Psoas muscle (tissue), 8 donors: ENCODE results near the gene SPATA25. TPM values are rescaled to one million over a fixed set of nuclear protein-coding genes. Genes with fewer than 3 reads are reported as not detected.
A peak's percentile ranks its signal among the peaks of the same experiment; 100 is the strongest.

Experiments used
- ATAC-seq, 4 donors: fragments of 200-7000 bp; cut with Tn5 transposase; one replicate each; pipeline ENCODE4 v1.9.1; 2020; ENCODE audit warnings: moderate library complexity in 3 of 4, mild to moderate bottlenecking in 2 of 4
- DNase-seq, 2 donors: peaks; one replicate each; pipeline ENCODE4 v3.0.0-alpha.2; 2020
- H3K27ac ChIP-seq: fragments of 200-600 bp; one replicate; pipeline ENCODE4 v1.8.0; 2022
- H3K27me3 ChIP-seq, 3 donors: fragments of 200-600 bp in 1 of 3; one replicate each; pipeline versions ENCODE4 v1.6.1 to v1.8.0; 2013 to 2022; ENCODE audit warnings: low read length in 2 of 3, mild to moderate bottlenecking in 2 of 3, moderate library complexity in 1 of 3; ENCODE audit not compliant: insufficient read depth in 3 of 3
- H3K36me3 ChIP-seq, 2 donors: fragments of 200-600 bp in 1 of 2; one replicate each; pipeline versions ENCODE4 v1.6.1 to v1.8.0; 2013 to 2022; ENCODE audit warnings: low read depth in 1 of 2, mild to moderate bottlenecking in 1 of 2, moderate library complexity in 1 of 2; ENCODE audit not compliant: insufficient read depth in 1 of 2
- H3K4me1 ChIP-seq: fragments of 200-600 bp; one replicate; pipeline ENCODE4 v1.8.0; 2022
- H3K4me3 ChIP-seq: fragments of 200-600 bp; one replicate; pipeline ENCODE4 v1.8.0; 2022; ENCODE audit warnings: mild to moderate bottlenecking
- H3K9me3 ChIP-seq: fragments of 200-600 bp; one replicate; pipeline ENCODE4 v1.8.0; 2022
- WGBS, 3 donors: extraction: QIAGEN DNeasy Blood & Tissue Kit; methylation state at CpG; one replicate each; pipeline versions ENCODE4 v1.1.6 to v1.1.7; 2013; 5-methylcytosine and 5-hydroxymethylcytosine counted together
- intact Hi-C, 2 donors: fragments of 100-400 bp; cut with DNase I; formaldehyde crosslinking; loops; one replicate each; pipeline versions ENCODE4 v1.11.0 to v1.14.2; 2022
- polyA plus RNA-seq, 3 donors: library from polyadenylated mRNA; stranded (reverse); fragments of 200-250 nt; gene quantifications; one replicate each; pipeline ENCODE4 v1.2.3, GENCODE V29; 2013
- total RNA-seq, 4 donors: library from RNA; stranded (reverse); fragmentation: NEBNext Ultra II Directional in 2 of 4; extraction: Animal tissue kit (Norgen Biotek cat#: 25700) in 2 of 4; gene quantifications; one replicate each; pipeline versions ENCODE4 v1.2.1 to v1.2.4, GENCODE V29; 2021 to 2023
- TF ChIP-seq, protein P1 (sequence below): fragments of 200-600 bp; IDR thresholded peaks from one replicate; pipeline ENCODE4 v1.8.0; 2022; ENCODE audit warnings: antibody characterized with exemption
- donor health status: healthy with polysubstance abuse.
- donor health status: DM: no; HTN: no; CAD: no; lungs with moderate emphysema.
- donor health status: Bipolar disorder and iron deficiency.
- donor health status: healthy.
- donor health status: DM: yes; HTN: yes; CAD: no.
- donor health status: DM: no; HTN: no; CAD: no.
- donor health status: DM: no; HTN: no; CAD: no.
- donor health status: DM: yes; HTN: yes; CAD: no.

Gene SPATA25
- total and polyA plus RNA-seq, 7 donors = 1.0 to 2.7 (median 1.6) TPM

DNA sequence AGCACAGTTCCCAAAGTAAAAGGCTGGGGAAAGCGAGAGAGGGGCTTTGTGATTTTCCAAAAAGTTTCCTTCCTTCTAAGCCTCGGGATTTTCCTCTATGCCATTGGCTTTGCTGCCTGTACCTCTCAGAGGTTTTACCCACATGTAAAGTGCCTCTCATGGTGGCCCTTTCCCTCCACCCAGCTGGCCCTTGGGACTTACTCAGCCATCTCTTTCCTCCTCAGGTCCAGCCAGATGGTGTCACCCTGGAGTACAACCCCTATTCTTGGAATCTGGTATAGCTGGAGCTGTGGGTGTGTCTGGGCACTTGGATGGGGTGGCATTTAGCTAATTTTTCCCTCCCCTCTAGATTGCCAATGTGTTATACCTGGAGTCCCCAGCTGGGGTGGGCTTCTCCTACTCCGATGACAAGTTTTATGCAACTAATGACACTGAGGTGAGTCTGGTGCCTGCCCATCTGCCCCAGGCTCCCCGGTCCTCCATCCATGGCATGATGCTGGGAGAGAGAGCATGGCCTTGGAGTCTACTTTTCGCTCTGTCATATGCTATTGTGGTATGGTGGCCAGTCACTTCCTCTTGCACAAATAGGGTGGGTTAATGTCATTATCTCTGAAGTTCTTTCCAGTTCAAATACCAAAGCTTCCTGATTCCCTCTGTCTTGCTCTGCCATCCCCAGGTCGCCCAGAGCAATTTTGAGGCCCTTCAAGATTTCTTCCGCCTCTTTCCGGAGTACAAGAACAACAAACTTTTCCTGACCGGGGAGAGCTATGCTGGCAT, 4.8 kb upstream of the SPATA25 start:
- intact Hi-C loops = loop anchor here (5.0 kb wide), 4 partner anchors 40 to 95 kb away; partner anchors contain the start of gene PCIF1 (in 2 of the 2)
- H3K27ac ChIP-seq = peak overlapping the region; percentile 92
- 82 to 86% (median 85%) methylated on average over 9 of the region's 9 CpGs for WGBS, 3 donors

DNA sequence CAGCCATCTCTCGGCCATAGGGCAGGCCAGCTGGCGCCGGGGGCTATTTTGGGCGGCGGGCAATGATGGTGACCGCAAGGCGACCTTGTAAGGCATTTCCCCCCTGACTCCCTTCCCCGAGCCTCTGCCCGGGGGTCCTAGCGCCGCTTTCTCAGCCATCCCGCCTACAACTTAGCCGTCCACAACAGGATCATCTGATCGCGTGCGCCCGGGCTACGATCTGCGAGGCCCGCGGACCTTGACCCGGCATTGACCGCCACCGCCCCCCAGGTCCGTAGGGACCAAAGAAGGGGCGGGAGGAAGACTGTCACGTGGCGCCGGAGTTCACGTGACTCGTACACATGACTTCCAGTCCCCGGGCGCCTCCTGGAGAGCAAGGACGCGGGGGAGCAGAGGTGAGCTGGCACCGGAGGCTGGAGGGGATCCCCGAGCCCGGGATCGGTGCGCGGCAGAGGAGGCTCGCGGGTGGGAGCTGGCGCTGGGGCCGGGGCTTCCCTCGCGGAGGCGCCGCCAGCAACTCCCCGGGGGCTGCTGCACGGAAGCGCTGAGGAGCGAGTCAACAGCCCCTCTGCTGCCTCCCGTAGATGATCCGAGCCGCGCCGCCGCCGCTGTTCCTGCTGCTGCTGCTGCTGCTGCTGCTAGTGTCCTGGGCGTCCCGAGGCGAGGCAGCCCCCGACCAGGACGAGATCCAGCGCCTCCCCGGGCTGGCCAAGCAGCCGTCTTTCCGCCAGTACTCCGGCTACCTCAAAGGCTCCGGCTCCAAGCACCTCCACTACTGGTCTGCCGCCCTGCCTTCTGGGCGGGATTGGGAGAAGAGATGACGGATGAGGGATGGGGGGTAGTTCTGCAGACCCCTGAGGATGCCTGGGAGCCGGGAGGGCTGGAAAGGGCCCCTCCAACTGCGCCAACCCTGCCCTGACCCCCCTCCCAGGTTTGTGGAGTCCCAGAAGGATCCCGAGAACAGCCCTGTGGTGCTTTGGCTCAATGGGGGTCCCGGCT, 3.9 kb upstream of the SPATA25 start, which contains the start of the genes CTSA and NEURL2:
CTSA (plus strand) TSS at position 351 of the 999 bp plus-strand sequence; CDS start at position 585, 234 bp downstream.
NEURL2 (minus strand) TSS at position 224 of the 999 bp plus-strand sequence; CDS start at position 7, 217 bp downstream.
- peak; percentile 88 to 94 (median 90) for ATAC-seq
- Histone ChIP-seq H3K9me3 (no peaks in the 10 kb centered on the region), H3K36me3 (peaks cover 2 to 67% of the 10 kb centered on the region in 2 donors), H3K27ac (peak within 1 kb of the TSS; percentile 92), H3K4me3 (peak within 1 kb of the TSS; percentile 91), H3K27me3 (no peaks in the 10 kb centered on the region), H3K4me1 (peaks cover 24% of the 10 kb centered on the region)
- peak; percentile 94 to 97 for DNase-seq
- TF ChIP-seq, protein P1, sequence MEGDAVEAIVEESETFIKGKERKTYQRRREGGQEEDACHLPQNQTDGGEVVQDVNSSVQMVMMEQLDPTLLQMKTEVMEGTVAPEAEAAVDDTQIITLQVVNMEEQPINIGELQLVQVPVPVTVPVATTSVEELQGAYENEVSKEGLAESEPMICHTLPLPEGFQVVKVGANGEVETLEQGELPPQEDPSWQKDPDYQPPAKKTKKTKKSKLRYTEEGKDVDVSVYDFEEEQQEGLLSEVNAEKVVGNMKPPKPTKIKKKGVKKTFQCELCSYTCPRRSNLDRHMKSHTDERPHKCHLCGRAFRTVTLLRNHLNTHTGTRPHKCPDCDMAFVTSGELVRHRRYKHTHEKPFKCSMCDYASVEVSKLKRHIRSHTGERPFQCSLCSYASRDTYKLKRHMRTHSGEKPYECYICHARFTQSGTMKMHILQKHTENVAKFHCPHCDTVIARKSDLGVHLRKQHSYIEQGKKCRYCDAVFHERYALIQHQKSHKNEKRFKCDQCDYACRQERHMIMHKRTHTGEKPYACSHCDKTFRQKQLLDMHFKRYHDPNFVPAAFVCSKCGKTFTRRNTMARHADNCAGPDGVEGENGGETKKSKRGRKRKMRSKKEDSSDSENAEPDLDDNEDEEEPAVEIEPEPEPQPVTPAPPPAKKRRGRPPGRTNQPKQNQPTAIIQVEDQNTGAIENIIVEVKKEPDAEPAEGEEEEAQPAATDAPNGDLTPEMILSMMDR = no peak
- intact Hi-C loops = loop anchor here (5.0 kb wide), 4 partner anchors 41 to 94 kb away; partner anchors contain the start of gene PCIF1 (in 2 of the 2)
- WGBS, 3 donors = 1 to 2% (median 2%) methylated on average over 48 to 78 of the region's 78 CpGs

More for the DNA sequence above, 4.8 kb upstream of the SPATA25 start:
- H3K4me1 ChIP-seq = peaks cover 24% of the 10 kb centered on the region
- no peak for DNase-seq
- peak overlapping the region; percentile 91 for H3K4me3 ChIP-seq
- TF ChIP-seq, protein P1 = no peak
- H3K36me3 ChIP-seq = peaks cover 2 to 67% of the 10 kb centered on the region in 2 donors
- peak in 3 of 4 donors; percentile 15 to 24 (median 16) for ATAC-seq
- H3K27me3 ChIP-seq = no peaks in the 10 kb centered on the region
- H3K9me3 ChIP-seq = no peaks in the 10 kb centered on the region

DNA sequence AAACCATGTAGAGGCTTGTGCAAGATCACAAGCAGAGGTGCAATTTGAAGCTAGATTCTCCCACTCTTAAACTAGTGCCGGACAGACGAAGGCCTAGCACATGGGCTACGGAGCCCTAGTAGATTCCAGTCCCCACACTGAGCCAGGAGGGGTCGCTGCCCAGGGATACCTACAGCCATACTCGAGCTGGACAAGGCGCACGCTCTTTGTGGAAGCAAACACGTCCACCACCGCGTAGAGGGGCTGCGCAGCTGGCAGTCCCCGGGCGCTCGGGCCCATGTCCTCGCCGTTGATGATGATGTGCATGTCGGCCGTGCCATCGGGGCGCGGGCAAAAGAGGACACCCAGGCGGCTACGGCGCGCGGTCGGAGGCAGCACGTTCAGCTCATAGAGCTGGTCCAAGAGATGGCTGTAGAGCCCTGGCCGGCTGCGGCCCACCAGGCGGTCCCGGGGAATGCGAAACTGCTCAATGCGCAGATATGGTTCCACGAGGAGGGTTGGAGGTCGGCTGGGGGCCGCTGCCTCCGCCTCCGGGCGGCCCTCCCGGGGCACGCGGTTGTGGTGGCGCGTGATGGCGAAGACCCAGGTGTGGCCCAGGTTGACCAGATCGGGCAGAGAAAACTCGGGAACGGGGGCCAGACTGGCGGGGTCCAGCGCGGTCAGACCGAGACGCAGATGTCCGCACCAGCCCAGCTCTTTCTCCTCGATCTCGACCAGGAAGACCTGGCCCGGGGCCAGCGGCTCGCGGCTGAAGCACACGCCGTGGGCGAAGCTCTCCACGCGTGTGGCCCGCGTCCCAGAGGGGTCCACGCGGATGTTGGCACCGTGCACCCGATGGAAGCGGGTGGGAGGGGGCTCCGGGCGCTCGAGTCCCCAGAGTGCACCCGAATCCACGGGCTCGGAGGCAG, 2.9 kb upstream of the SPATA25 start:
- DNase-seq = peak; percentile 84 to 90
- peak overlapping the region; percentile 91 for H3K4me3 ChIP-seq
- peaks cover 0 to 60% of the 10 kb centered on the region in 2 donors for H3K36me3 ChIP-seq
- H3K27ac ChIP-seq = peak overlapping the region; percentile 92
- peak; percentile 75 to 79 (median 76) for ATAC-seq
- H3K9me3 ChIP-seq = no peaks in the 10 kb centered on the region
- 1% methylated on average over 61 to 79 of the region's 79 CpGs for WGBS, 3 donors
- H3K27me3 ChIP-seq = no peaks in the 10 kb centered on the region
- TF ChIP-seq, protein P1 = peak; percentile 65
- intact Hi-C loops = loop anchor here (5.0 kb wide), 4 partner anchors 42 to 93 kb away; partner anchors contain the start of gene PCIF1 (in 2 of the 2)
- H3K4me1 ChIP-seq = peaks cover 24% of the 10 kb centered on the region

- ATAC-seq (no peak), DNase-seq (peak in 1 of 2 donors; percentile 47)
- TF ChIP-seq, protein P1 = no peak
- Histone ChIP-seq H3K27me3 (no peaks in the 10 kb centered on the region), H3K4me3 (no peak overlapping the region), H3K9me3 (no peaks in the 10 kb centered on the region), H3K27ac (no peak overlapping the region), H3K36me3 (peaks cover 0 to 53% of the 10 kb centered on the region in 2 donors), H3K4me1 (peaks cover 30% of the 10 kb centered on the region)
- intact Hi-C loops = no loop called here
- 68 to 80% (median 73%) methylated on average over 3 of the region's 3 CpGs for WGBS, 3 donors
These were observed 1.3 kb upstream of the SPATA25 start for GRCh38 chr20:45888681-45889080.
